Progenitor cell of endocrine pancreas (in vitro differentiated cells): ENCODE results near the gene GALNS. TPM values are rescaled to one million over a fixed set of nuclear protein-coding genes. Genes with fewer than 3 reads are reported as not detected.

Experiments
- DNase-seq: peaks from one replicate; pipeline ENCODE4 v3.0.0; 2021; ENCODE audit warnings: low spot score; ENCODE audit not compliant: unreplicated experiment
- H3K27ac Mint-ChIP-seq: 2 replicates; pipeline ENCODE4 v1.8.0; 2021; ENCODE audit warnings: mild to moderate bottlenecking, moderate library complexity, mixed read lengths
- H3K27me3 Mint-ChIP-seq: 2 replicates; pipeline ENCODE4 v1.8.0; 2021; ENCODE audit warnings: mixed read lengths
- H3K36me3 Mint-ChIP-seq: 2 replicates; pipeline ENCODE4 v1.8.0; 2022; ENCODE audit warnings: mixed read lengths; ENCODE audit not compliant: insufficient read depth
- H3K4me1 Mint-ChIP-seq: 2 replicates; pipeline ENCODE4 v1.8.0; 2021; ENCODE audit warnings: low read depth, mixed read lengths
- H3K4me3 Mint-ChIP-seq: 2 replicates; pipeline ENCODE4 v1.8.0; 2021; ENCODE audit warnings: low read depth, mild to moderate bottlenecking, moderate library complexity, mixed read lengths
- H3K9me3 Mint-ChIP-seq: 2 replicates; pipeline ENCODE4 v1.8.0; 2021; ENCODE audit warnings: low read depth, mixed read lengths
- total RNA-seq: library from RNA; stranded (reverse); gene quantifications from 2 replicates; pipeline ENCODE4 v1.2.1, GENCODE V29; 2021
- TF ChIP-seq, protein P1 (sequence below): fragments of 200-600 bp; sonication (generic); IDR thresholded peaks from one replicate; pipeline ENCODE4 v1.5.0; 2021; ENCODE audit warnings: antibody characterized with exemption, mild to moderate bottlenecking; ENCODE audit not compliant: unreplicated experiment

GALNS gene
- total RNA-seq, 1 donor from 2014 or later: 32.7 TPM

DNA sequence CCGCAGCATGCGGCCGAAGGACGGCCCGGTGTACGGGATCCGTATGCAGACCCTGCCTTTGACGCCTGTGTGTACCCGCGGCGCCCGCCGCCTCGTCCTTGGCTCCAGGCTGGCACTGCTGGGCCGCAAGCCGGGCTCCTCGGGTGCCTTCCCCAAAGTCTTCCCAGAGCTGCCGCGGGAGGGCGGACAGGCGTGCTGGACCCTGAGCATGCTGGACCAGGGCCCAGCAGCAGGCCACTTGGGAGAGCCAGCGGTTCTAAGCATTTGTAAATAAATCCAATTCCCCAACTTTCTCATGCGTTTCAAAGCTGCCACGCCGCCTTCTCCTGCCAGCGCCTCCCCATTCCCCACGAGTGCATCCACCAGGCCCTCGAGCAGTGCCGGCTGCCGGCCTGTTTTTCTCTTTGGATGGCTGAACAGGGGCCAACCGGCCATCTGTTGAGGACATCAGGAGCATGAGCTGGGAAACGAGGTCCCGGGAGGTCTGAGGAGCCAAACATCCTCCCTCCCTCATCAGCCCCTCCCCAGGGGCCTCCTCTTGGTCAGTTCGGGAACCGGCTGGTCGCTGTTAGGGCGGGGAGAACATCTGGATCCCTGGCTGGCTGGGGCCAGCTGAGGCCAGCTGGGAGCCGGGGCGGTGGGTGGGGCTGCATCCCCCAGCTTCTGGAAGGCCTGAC is 30.2 kb upstream of the GALNS start:
- Mint-ChIP-seq H3K27me3 (no peaks in the 10 kb centered on the region), H3K4me3 (no peak overlapping the region), H3K9me3 (no peaks in the 10 kb centered on the region), H3K4me1 (no peaks in the 10 kb centered on the region), H3K27ac (no peak overlapping the region), H3K36me3 (peaks cover 5% of the 10 kb centered on the region)
- TF ChIP-seq, protein P1, sequence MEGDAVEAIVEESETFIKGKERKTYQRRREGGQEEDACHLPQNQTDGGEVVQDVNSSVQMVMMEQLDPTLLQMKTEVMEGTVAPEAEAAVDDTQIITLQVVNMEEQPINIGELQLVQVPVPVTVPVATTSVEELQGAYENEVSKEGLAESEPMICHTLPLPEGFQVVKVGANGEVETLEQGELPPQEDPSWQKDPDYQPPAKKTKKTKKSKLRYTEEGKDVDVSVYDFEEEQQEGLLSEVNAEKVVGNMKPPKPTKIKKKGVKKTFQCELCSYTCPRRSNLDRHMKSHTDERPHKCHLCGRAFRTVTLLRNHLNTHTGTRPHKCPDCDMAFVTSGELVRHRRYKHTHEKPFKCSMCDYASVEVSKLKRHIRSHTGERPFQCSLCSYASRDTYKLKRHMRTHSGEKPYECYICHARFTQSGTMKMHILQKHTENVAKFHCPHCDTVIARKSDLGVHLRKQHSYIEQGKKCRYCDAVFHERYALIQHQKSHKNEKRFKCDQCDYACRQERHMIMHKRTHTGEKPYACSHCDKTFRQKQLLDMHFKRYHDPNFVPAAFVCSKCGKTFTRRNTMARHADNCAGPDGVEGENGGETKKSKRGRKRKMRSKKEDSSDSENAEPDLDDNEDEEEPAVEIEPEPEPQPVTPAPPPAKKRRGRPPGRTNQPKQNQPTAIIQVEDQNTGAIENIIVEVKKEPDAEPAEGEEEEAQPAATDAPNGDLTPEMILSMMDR: no peak
- DNase-seq: no peak

DNA sequence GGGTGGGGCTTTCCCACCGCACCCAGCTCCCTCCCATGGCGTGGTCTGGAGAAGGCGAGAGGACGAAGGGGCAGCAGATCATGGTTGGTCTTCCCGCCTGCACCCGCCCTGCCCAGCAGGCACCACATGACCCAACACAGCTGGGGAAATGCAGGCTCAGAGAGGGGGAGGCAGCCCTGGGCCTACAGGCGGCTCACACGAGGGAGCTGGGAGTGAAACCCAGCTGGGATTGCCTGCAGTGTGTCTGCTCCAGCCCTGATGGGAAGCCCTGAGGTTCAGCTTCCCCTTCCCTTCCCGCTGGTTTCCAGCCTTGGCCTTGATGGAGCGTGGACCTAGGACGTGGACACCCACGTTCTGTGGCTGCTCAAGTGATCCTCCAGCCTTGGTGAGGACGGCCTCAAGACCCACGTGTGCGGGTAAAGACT is 29.7 kb upstream of the GALNS start:
- TF ChIP-seq, protein P1: no peak
- DNase-seq: no peak
- Mint-ChIP-seq H3K27me3 (no peaks in the 10 kb centered on the region), H3K4me1 (no peaks in the 10 kb centered on the region), H3K4me3 (no peak overlapping the region), H3K36me3 (peaks cover 5% of the 10 kb centered on the region), H3K27ac (peak overlapping the region; percentile 49), H3K9me3 (no peaks in the 10 kb centered on the region)

DNA sequence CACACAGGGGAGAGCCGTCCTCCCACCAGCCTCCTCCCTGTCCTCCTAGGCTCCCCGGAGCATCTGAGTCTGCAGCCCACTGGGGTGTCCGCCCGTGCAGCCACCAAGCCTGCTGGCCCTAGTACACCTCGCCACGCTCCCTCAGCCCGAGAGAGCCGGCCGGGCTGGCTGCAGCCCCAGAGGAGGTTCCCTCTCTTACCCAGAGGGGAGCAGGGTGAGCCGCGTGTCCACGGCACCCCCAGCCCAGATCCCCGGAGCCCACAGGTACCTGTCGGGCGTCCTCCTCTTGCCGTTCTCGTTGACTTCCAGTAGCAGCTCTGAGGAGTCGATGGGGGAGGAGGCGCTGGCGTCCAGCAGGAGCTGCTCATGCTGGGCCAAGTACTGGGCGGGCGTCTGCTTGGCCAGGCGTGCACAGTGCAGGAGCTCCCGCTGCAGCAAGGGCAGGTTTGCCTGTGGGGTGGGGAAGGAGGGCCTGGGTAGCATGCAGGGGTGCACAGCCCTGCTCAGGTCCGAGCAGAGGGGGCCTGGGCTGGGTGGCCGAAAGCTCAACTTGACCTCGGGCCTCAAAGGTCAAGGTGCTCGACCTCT is 29.0 kb upstream of the GALNS start:
- H3K9me3 Mint-ChIP-seq: no peaks in the 10 kb centered on the region
- peaks cover 5% of the 10 kb centered on the region for H3K36me3 Mint-ChIP-seq
- no peak overlapping the region for H3K4me3 Mint-ChIP-seq
- DNase-seq: no peak
- no peaks in the 10 kb centered on the region for H3K27me3 Mint-ChIP-seq
- TF ChIP-seq, protein P1: no peak
- H3K4me1 Mint-ChIP-seq: no peaks in the 10 kb centered on the region
- no peak overlapping the region for H3K27ac Mint-ChIP-seq

DNA sequence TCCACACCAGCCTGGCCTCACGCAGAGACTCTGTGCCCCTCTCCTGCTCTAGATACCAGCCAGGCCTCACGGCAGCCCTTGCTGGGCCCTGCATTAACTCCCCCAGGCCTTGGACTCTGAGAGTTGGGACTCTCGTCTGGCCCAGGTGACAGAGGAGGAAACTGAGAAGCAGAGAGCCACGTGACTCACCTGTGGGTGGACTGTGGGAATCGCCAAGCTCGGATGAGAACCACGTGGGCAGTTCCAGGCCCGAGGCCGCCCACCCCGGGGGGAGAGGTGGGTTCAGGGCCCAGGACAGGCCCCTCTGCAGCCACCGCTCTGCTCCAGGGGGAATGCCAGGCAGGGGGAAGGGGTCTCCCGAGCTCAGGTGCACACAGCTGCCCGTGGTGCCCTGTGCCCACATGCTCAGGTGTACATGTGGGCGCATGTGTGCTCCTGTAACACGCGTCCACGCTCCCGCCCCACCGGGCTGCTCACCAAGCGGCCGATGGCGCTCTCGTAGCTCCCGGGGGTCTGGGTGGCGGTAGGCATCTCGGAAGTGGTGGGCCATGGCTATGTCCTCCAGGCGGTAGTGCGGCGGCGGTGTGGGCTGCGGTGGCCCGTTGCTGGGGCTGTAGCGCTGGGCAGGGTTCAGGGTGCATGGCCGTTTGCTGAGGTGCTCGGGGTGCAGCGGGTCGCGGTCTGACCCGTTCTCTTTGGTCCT is 28.0 kb upstream of the GALNS start:
- no peak overlapping the region for H3K4me3 Mint-ChIP-seq
- H3K4me1 Mint-ChIP-seq: peaks cover 1% of the 10 kb centered on the region
- peaks cover 2% of the 10 kb centered on the region for H3K36me3 Mint-ChIP-seq
- no peaks in the 10 kb centered on the region for H3K9me3 Mint-ChIP-seq
- H3K27me3 Mint-ChIP-seq: no peaks in the 10 kb centered on the region
- no peak overlapping the region for H3K27ac Mint-ChIP-seq
- DNase-seq: no peak
- TF ChIP-seq, protein P1: no peak

DNA sequence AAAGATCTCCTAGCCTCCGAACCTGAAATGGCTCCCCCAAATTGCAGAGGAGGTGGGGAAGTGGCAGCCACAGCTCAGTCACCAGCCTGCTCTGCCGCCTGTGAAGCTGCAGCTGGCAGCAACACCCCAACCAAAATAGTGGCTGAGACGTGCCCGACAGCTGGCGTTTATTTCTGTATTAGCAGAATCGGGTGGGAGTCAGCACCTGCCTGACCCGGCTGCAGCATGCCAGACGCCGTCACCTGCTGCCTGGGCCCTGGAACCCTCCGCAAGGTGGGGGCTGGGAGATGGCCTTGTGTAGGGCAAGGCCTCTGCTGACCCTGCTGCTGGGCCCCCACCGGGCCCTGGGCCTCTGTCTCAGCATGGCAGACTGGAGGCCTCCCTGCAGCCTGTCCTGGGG is 27.2 kb upstream of the GALNS start:
- Mint-ChIP-seq H3K27ac (no peak overlapping the region), H3K36me3 (peaks cover 2% of the 10 kb centered on the region), H3K9me3 (no peaks in the 10 kb centered on the region), H3K4me1 (peaks cover 1% of the 10 kb centered on the region), H3K27me3 (no peaks in the 10 kb centered on the region), H3K4me3 (no peak overlapping the region)
- DNase-seq: no peak
- TF ChIP-seq, protein P1: no peak
